Esophagus (tissue), 2 donors: Measurements from ENCODE around the gene MT1M. TPM values are rescaled to one million over a fixed set of nuclear protein-coding genes. Genes with fewer than 3 reads are reported as not detected.
A peak's percentile ranks its signal among the peaks of the same experiment; 100 is the strongest.
"Not testable (repeated sequence)": the region's sequence is repeated elsewhere in the genome, so short reads cannot be mapped to it uniquely, and the experiment has no call there.

ENCODE experiments used
- H3K27ac ChIP-seq, 2 donors: one replicate each; pipeline ENCODE4 v1.5.1; 2013; ENCODE audit warnings: low read depth in 2 of 2, mild to moderate bottlenecking in 2 of 2, inconsistent platforms in 1 of 2, low read length in 1 of 2, moderate library complexity in 1 of 2
- H3K27me3 ChIP-seq, 2 donors: one replicate each; pipeline ENCODE4 v1.6.1; 2013; ENCODE audit warnings: low read length in 2 of 2, control low read depth in 1 of 2, mild to moderate bottlenecking in 1 of 2; ENCODE audit not compliant: insufficient read depth in 2 of 2, control insufficient read depth in 1 of 2
- H3K36me3 ChIP-seq, 2 donors: one replicate each; pipeline ENCODE4 v1.6.1; 2013; ENCODE audit warnings: low read length in 1 of 2; ENCODE audit not compliant: control insufficient read depth in 2 of 2, insufficient read depth in 2 of 2
- H3K4me1 ChIP-seq, 2 donors: one replicate each; pipeline ENCODE4 v1.6.1; 2013; ENCODE audit warnings: low read length in 1 of 2; ENCODE audit not compliant: control insufficient read depth in 2 of 2, insufficient read depth in 2 of 2
- H3K4me3 ChIP-seq, 2 donors: one replicate each; pipeline ENCODE4 v1.5.1; 2013; ENCODE audit warnings: low read length in 2 of 2, mild to moderate bottlenecking in 2 of 2, low read depth in 1 of 2, moderate library complexity in 1 of 2
- H3K9me3 ChIP-seq, 2 donors: one replicate each; pipeline ENCODE4 v1.6.1; 2013; ENCODE audit warnings: mild to moderate bottlenecking in 2 of 2, low read depth in 1 of 2, low read length in 1 of 2, moderate library complexity in 1 of 2; ENCODE audit not compliant: control insufficient read depth in 2 of 2, insufficient read depth in 1 of 2
- WGBS, 2 donors: extraction: QIAGEN DNeasy Blood & Tissue Kit; methylation state at CpG; one replicate each; pipeline ENCODE4 v1.1.7; 2013; 5-methylcytosine and 5-hydroxymethylcytosine counted together
- polyA plus RNA-seq, 2 donors: library from polyadenylated mRNA; stranded (reverse); fragments of 200-250 nt; gene quantifications; one replicate each; pipeline ENCODE4 v1.2.3, GENCODE V29; 2013
- donor health status: healthy with polysubstance abuse.
- donor health status: Bipolar disorder and iron deficiency.

MT1M gene
- polyA plus RNA-seq: 1 to 10 TPM; 4.0 to 9.1 TPM

- Histone ChIP-seq H3K4me1 (peaks cover 5 to 14% of the 10 kb centered on the region in 2 donors), H3K27ac (peak within 1 kb of the TSS; percentile 52 to 62), H3K36me3 (no peaks in the 10 kb centered on the region), H3K4me3 (peak within 1 kb of the TSS; percentile 38 to 42), H3K9me3 (no peaks in the 10 kb centered on the region), H3K27me3 (peaks cover 0 to 3% of the 10 kb centered on the region in 2 donors)
- WGBS, 2 donors: 3 to 5% methylated on average over 59 to 61 of the region's 61 CpGs
These were observed at the start of gene MT1M for GRCh38 chr16:56632156-56632847. Gene MT1M (plus strand): TSS chr16:56632659. CDS start chr16:56632732, 73 bp downstream.

- not testable (repeated sequence) for H3K9me3 ChIP-seq, H3K4me3 ChIP-seq, H3K27ac ChIP-seq, H3K27me3 ChIP-seq, H3K4me1 ChIP-seq, H3K36me3 ChIP-seq
- 98 to 100% methylated on average over 2 of the region's 2 CpGs for WGBS, 2 donors
These were observed 49.5 kb upstream of the MT1M start for GRCh38 chr16:56582911-56583310.

- H3K4me3 ChIP-seq: no peak overlapping the region
- H3K27ac ChIP-seq: no peak overlapping the region
- no peaks in the 10 kb centered on the region for H3K9me3 ChIP-seq
- WGBS, 2 donors: 69 to 79% methylated on average over 11 of the region's 11 CpGs
- H3K27me3 ChIP-seq: no peaks in the 10 kb centered on the region
- H3K4me1 ChIP-seq: no peaks in the 10 kb centered on the region
- no peaks in the 10 kb centered on the region for H3K36me3 ChIP-seq
These were observed 48.9 kb upstream of the MT1M start for GRCh38 chr16:56583351-56584168.

GRCh38 chr16:56584276-56584675, 48.2 kb upstream of the MT1M start:
- Histone ChIP-seq H3K36me3 (no peaks in the 10 kb centered on the region), H3K4me1 (peaks cover 3 to 4% of the 10 kb centered on the region in 2 donors), H3K4me3 (no peak overlapping the region), H3K9me3 (no peaks in the 10 kb centered on the region), H3K27me3 (peaks cover 0 to under 1% of the 10 kb centered on the region in 2 donors), H3K27ac (no peak overlapping the region)
- 85 to 90% methylated on average over 11 of the region's 11 CpGs for WGBS, 2 donors

GRCh38 chr16:56588781-56589140, 43.7 kb upstream of the MT1M start:
- Histone ChIP-seq H3K27me3 (peaks cover 0 to 3% of the 10 kb centered on the region in 2 donors), H3K9me3 (no peaks in the 10 kb centered on the region), H3K4me3 (peak overlapping the region in 1 of 2 donors; percentile 47), H3K4me1 (peaks cover 7 to 8% of the 10 kb centered on the region in 2 donors), H3K27ac (no peak overlapping the region), H3K36me3 (no peaks in the 10 kb centered on the region)
- 36 to 39% methylated on average over 9 of the region's 9 CpGs for WGBS, 2 donors

GRCh38 chr16:56589141-56590039, 43.1 kb upstream of the MT1M start, which contains the start of gene MT3:
Gene MT3 (plus strand): TSS chr16:56589528. CDS start chr16:56589591, 63 bp downstream.
- no peaks in the 10 kb centered on the region for H3K36me3 ChIP-seq
- peaks cover 0 to 6% of the 10 kb centered on the region in 2 donors for H3K27me3 ChIP-seq

GRCh38 chr16:56591377-56592060, 40.9 kb upstream of the MT1M start:
- Histone ChIP-seq H3K36me3 (no peaks in the 10 kb centered on the region), H3K4me3 (no peak overlapping the region), H3K27ac (no peak overlapping the region), H3K27me3 (peaks cover 0 to 6% of the 10 kb centered on the region in 2 donors), H3K9me3 (peaks cover 0 to 2% of the 10 kb centered on the region in 2 donors), H3K4me1 (peaks cover 7 to 8% of the 10 kb centered on the region in 2 donors)
- 61 to 67% methylated on average over 4 of the region's 4 CpGs for WGBS, 2 donors

More at GRCh38 chr16:56589141-56590039, 43.1 kb upstream of the MT1M start, which contains the start of gene MT3:
- Histone ChIP-seq H3K9me3 (peaks cover 0 to 2% of the 10 kb centered on the region in 2 donors), H3K4me1 (peaks cover 7 to 8% of the 10 kb centered on the region in 2 donors), H3K4me3 (peak within 1 kb of the TSS; percentile 41 to 47), H3K27ac (no peak within 1 kb of the TSS)
- WGBS, 2 donors: 6 to 7% methylated on average over 66 to 87 of the region's 87 CpGs

- H3K9me3 ChIP-seq: peaks cover 0 to 2% of the 10 kb centered on the region in 2 donors
- H3K27me3 ChIP-seq: peaks cover 0 to 6% of the 10 kb centered on the region in 2 donors
- no peaks in the 10 kb centered on the region for H3K36me3 ChIP-seq
- peaks cover 7 to 8% of the 10 kb centered on the region in 2 donors for H3K4me1 ChIP-seq
- WGBS, 2 donors: 90 to 94% methylated on average over 6 of the region's 6 CpGs
- no peak overlapping the region for H3K27ac ChIP-seq
- H3K4me3 ChIP-seq: no peak overlapping the region
These were observed 38.7 kb upstream of the MT1M start for GRCh38 chr16:56593573-56594291.
